GM21529 (cell line): ENCODE measurements around the gene CEACAM4.
"Not testable (repeated sequence)": the region's sequence is repeated elsewhere in the genome, so short reads cannot be mapped to it uniquely, and the experiment has no call there.

ENCODE experiments used
- ATAC-seq: cut with Tn5 transposase; IDR thresholded peaks from one replicate; pipeline ENCODE4 v1.9.1; 2021; ENCODE audit not compliant: unreplicated experiment

The CEACAM4 gene

GRCh38 chr19:41586064-41586463, 40.8 kb downstream of the CEACAM4 start:
- ATAC-seq: no peak

GRCh38 chr19:41584931-41585330, 41.9 kb downstream of the CEACAM4 start:
- no peak for ATAC-seq

GRCh38 chr19:41584260-41584810, 42.5 kb downstream of the CEACAM4 start:
- no peak for ATAC-seq

DNA sequence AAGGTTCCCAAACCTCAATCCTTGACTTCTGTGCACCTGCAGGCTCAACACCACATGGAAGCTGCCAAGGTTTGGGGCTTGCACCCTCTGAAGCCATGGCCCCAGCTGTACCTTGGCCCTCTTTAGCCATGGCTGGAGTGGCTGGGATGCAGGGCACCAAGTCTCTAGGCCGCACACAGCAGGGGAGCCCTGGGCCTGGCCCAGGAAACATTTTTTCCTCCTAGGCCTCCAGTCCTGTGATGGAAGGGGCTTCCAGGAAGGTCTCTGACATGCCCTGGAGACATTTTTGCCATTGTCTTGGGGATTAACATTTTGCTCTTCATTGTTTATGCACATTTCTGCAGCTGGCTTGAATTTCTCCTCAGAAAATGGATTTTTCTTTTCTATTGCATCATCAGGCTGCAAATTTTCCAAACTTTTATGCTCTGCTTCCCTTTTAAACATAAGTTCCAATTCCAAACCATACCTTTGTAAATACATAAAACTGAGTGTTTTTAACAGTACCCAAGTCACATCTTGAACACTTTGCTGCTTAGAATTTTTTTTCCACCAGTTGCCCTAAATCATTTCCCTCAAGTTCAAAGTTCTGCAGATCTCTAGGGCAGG, 44.2 kb downstream of the CEACAM4 start:
- ATAC-seq: not testable (repeated sequence)

- ATAC-seq: not testable (repeated sequence)
These were observed 45.8 kb downstream of the CEACAM4 start for GRCh38 chr19:41581068-41581467.

GRCh38 chr19:41578886-41579285, 48.0 kb downstream of the CEACAM4 start:
- ATAC-seq: no peak

DNA sequence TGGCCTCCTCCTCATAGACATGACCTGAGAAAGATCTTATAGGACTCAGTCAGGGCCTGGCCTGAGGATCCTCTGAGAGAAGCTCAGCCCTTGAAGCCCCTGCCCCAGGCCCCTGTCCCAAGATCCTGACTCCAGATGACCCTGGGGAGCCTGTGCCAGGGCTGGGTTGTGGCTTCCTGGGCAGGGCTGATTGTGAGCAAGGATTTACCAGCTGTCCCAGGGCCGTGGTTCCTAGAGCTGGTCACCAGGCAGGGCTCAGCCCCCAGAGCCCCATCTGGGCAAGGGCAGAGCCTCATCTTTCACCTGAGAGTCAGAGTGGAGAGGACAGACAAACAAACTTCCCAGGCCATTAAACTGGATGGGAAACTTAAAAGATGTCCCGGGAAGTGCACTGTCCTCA, 49.0 kb downstream of the CEACAM4 start:
- no peak for ATAC-seq

DNA sequence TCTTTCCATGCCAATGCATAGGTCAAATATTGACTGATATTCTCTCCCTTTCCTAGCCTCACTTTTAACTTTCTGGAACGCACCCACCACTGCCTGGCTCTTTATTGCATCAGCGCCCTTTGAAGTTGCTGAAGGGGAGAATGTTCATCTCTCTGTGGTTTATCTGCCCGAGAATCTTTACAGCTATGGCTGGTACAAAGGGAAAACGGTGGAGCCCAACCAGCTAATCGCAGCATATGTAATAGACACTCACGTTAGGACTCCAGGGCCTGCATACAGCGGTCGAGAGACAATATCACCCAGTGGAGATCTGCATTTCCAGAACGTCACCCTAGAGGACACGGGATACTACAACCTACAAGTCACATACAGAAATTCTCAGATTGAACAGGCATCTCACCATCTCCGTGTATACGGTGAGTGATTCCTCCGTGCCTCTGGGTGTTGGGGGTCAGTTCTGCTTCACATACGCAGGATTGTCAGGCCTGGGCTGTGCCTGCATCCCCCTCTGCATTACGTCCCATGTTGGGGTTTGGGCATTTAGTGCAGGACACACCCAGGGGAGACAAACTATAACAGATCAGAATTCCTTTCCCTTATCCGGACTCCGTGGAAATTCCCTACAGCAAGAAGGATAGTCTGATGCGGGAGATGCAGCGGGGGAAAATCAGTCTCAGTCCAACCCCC, 49.6 kb downstream of the CEACAM4 start:
- ATAC-seq: no peak

- peak; percentile 67 for ATAC-seq
These were observed 50.9 kb downstream of the CEACAM4 start, which contains the start of gene CEACAM21 for GRCh38 chr19:41575998-41576397. Gene CEACAM21, plus strand, starts transcription at chr19:41576166. Its CDS starts 109 bp downstream, at chr19:41576275.

DNA sequence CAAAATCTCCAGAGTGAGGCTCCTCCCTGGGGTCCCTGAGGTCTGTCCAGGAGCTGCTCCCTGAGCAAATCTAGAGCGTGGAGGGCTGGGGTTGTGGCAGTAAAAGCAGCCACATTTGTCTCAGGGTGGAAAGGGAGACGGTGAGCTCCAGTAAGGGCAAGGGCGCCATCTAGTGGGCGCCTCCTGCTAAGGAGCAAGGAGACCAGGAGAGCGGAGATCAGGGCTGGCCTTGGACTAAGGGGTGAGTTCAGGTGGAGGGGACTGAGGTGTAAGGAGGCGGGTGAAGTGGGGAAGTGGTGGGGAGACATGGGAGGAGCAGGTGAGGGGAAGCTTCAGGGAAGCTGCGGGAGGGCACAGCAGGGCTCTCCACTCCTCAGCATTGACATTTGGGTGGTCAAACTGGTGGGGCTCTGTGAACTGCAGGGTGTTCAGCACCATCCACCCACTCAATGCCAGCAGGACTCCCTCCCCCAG, 56.2 kb downstream of the CEACAM4 start:
- ATAC-seq: no peak

GRCh38 chr19:41570179-41570578, 56.7 kb downstream of the CEACAM4 start:
- ATAC-seq: no peak

- no peak for ATAC-seq
These were observed 57.3 kb downstream of the CEACAM4 start for GRCh38 chr19:41569481-41570150.
